HK-2 (cell line): ENCODE measurements around the gene PHF13.

Experiments
- DNase-seq: peaks from one replicate; pipeline ENCODE4 v3.0.0-alpha.2; 2018; ENCODE audit not compliant: unreplicated experiment

Gene PHF13

GRCh38 chr1:6613361-6614018 lies at the start of gene PHF13:
TSS of gene PHF13 (plus strand) at chr1:6613731. CDS start at chr1:6614067, 336 bp downstream.
- peak; percentile 100 for DNase-seq

GRCh38 chr1:6569033-6569432 lies 44.5 kb upstream of the PHF13 start:
- no peak for DNase-seq

GRCh38 chr1:6570100-6570499 lies 43.4 kb upstream of the PHF13 start:
- DNase-seq = no peak

GRCh38 chr1:6570987-6571386 lies 42.5 kb upstream of the PHF13 start:
- no peak for DNase-seq

- DNase-seq = no peak
Measured at GRCh38 chr1:6572653-6573383, 40.7 kb upstream of the PHF13 start.

- no peak for DNase-seq
Measured at GRCh38 chr1:6574025-6574620, 39.4 kb upstream of the PHF13 start.

GRCh38 chr1:6574818-6575217 lies 38.7 kb upstream of the PHF13 start:
- no peak for DNase-seq

GRCh38 chr1:6577831-6578525 lies 35.6 kb upstream of the PHF13 start:
- DNase-seq = no peak

- no peak for DNase-seq
Measured at GRCh38 chr1:6578624-6579373, 34.7 kb upstream of the PHF13 start.

- DNase-seq = peak; percentile 97
Measured at GRCh38 chr1:6579374-6580118, 34.0 kb upstream of the PHF13 start, which contains the start of gene ZBTB48. TSS of gene ZBTB48 (plus strand) at chr1:6579994. CDS start at chr1:6580610, 616 bp downstream.

GRCh38 chr1:6580119-6580592 lies 33.4 kb upstream of the PHF13 start:
- no peak for DNase-seq

GRCh38 chr1:6580593-6581409 lies 32.7 kb upstream of the PHF13 start:
- peak; percentile 18 for DNase-seq

- DNase-seq = no peak
Measured at GRCh38 chr1:6581561-6582305, 31.8 kb upstream of the PHF13 start.

- no peak for DNase-seq
Measured at GRCh38 chr1:6582370-6582769, 31.2 kb upstream of the PHF13 start.

GRCh38 chr1:6584126-6585080 lies 29.1 kb upstream of the PHF13 start:
- no peak for DNase-seq

GRCh38 chr1:6585081-6585722 lies 28.3 kb upstream of the PHF13 start:
- DNase-seq = no peak

GRCh38 chr1:6585841-6586240 lies 27.7 kb upstream of the PHF13 start:
- no peak for DNase-seq
